Mesodermal cell (in vitro differentiated cells): ENCODE data around the gene FLNC.

Source experiments
- H3K27ac ChIP-seq: 2 replicates; pipeline ENCODE4 v1.7.0; 2013; ENCODE audit warnings: mild to moderate bottlenecking, low read depth, low read length, moderate library complexity; ENCODE audit not compliant: severe bottlenecking
- H3K36me3 ChIP-seq: 2 replicates; pipeline ENCODE4 v1.7.1; 2013; ENCODE audit warnings: mild to moderate bottlenecking, low read length, moderate library complexity; ENCODE audit not compliant: control insufficient read depth, insufficient read depth
- H3K4me1 ChIP-seq: one replicate; pipeline ENCODE4 v1.7.1; 2013; ENCODE audit warnings: mild to moderate bottlenecking, low read length; ENCODE audit not compliant: insufficient read depth, control insufficient read depth, poor library complexity, severe bottlenecking
- H3K4me3 ChIP-seq: 2 replicates; pipeline ENCODE4 v1.7.0; 2013; ENCODE audit warnings: low read length, control low read depth, mild to moderate bottlenecking; ENCODE audit not compliant: insufficient read depth, poor library complexity, severe bottlenecking; ENCODE audit errors: extremely low read depth
- H3K9me3 ChIP-seq: 2 replicates; pipeline ENCODE4 v1.7.1; 2013; ENCODE audit warnings: mild to moderate bottlenecking, low read length, moderate library complexity; ENCODE audit not compliant: control insufficient read depth
- WGBS, 2 experiments: methylation state at CpG; one replicate each; pipeline ENCODE4 v1.1.5; 2013; ENCODE audit warnings: missing lambda C conversion rate in 2 of 2; ENCODE audit not compliant: insufficient coverage in 2 of 2; 5-methylcytosine and 5-hydroxymethylcytosine counted together

Gene FLNC

DNA sequence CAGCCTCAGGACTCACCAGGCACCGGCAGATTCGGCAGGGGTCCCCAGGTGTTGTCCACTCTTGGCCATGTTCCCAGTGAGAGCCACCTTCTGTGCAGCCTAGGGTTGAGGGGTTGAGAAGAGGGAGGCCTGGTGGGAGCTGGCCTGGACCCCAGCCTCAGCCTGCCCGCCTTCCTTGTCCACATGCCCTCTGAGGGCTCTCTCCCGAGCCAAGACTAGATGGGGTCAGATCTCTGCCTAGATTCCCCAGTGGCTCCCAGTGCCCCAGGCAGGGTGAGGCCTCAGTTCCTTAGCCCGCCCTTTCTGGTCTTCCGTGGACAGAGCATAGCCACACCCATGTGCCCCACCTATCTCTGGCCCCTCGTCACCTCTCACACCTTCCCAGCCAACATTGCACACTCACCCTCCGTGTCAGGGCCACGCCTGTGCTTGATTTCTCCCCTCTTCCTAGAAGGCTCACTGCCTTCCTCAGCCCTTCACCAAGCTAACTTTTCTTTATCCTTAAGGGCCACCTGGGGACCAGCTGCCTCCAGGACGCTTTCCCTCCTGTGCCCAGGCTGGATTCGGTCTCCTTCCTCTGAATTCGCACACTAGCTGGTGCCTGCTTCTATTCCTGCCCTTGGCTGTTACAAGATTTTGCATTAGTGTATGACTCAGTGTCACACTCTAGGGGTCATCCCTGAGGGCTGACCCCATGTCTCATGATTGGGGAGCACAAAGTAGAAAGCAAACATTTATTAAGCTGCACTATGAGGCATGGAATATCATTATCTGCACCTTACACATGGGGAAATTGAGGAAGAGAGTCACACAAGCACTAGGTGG lies 72.8 kb downstream of the FLNC start:
- Histone ChIP-seq H3K36me3 (peaks cover 68% of the 10 kb centered on the region), H3K4me1 (no peaks in the 10 kb centered on the region)

GRCh38 chr7:128903621-128904361 lies 73.6 kb downstream of the FLNC start:
- WGBS, 2 experiments = 89 to 91% methylated on average over 10 to 13 of the region's 14 CpGs
- no peak overlapping the region for H3K4me3 ChIP-seq
- no peak overlapping the region for H3K27ac ChIP-seq
- H3K36me3 ChIP-seq = peaks cover 68% of the 10 kb centered on the region
- peaks cover 3% of the 10 kb centered on the region for H3K4me1 ChIP-seq
- H3K9me3 ChIP-seq = peaks cover 13% of the 10 kb centered on the region

More for the DNA sequence above, 72.8 kb downstream of the FLNC start:
- 91 to 95% methylated on average over 12 of the region's 12 CpGs for WGBS, 2 experiments
- H3K9me3 ChIP-seq = peaks cover 13% of the 10 kb centered on the region
- no peak overlapping the region for H3K4me3 ChIP-seq
- H3K27ac ChIP-seq = no peak overlapping the region

DNA sequence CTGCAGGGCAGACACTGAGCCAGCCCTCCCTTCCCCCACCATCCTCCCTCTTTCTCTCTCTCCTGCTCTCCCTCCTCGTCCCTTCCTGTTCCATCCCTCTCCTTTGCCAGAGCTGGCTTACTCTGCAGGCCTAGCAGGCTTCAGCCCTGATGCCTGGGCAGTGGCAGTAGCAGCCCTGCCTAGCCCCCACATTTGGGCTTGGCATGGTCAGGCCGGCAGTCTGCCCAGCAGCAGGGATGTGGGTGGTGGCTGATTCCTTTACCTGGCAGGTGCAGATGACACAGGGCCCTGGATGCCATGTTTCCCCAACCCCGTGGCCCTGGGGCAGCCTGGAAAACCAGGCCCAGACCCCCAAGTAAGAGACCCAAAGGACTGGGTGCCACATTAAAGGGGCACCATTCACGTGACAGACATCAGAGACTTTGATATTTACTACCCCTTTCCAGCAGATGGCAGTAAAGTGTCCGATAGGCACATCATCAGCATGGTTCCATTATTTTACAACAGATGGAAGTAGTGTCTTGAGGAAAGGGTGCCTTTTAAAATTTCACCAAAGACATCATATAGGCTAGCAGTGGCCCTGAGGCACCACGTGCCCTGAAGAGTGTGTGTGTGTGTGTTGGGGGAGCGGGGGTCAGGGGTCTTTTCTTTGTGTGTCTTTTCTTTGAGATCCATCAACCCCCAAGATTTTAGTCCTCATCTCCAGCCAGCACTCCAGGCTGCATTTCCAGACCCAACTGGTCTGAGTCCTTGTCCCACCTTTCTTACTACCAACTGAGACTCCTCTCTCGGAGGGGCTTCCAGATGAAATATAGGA lies 74.4 kb downstream of the FLNC start:
- H3K27ac ChIP-seq = no peak overlapping the region
- peaks cover 64% of the 10 kb centered on the region for H3K36me3 ChIP-seq
- peaks cover 10% of the 10 kb centered on the region for H3K4me1 ChIP-seq
- WGBS, 2 experiments = 61 to 70% methylated on average over 4 of the region's 8 CpGs
- H3K9me3 ChIP-seq = peaks cover 7% of the 10 kb centered on the region
- H3K4me3 ChIP-seq = no peak overlapping the region

DNA sequence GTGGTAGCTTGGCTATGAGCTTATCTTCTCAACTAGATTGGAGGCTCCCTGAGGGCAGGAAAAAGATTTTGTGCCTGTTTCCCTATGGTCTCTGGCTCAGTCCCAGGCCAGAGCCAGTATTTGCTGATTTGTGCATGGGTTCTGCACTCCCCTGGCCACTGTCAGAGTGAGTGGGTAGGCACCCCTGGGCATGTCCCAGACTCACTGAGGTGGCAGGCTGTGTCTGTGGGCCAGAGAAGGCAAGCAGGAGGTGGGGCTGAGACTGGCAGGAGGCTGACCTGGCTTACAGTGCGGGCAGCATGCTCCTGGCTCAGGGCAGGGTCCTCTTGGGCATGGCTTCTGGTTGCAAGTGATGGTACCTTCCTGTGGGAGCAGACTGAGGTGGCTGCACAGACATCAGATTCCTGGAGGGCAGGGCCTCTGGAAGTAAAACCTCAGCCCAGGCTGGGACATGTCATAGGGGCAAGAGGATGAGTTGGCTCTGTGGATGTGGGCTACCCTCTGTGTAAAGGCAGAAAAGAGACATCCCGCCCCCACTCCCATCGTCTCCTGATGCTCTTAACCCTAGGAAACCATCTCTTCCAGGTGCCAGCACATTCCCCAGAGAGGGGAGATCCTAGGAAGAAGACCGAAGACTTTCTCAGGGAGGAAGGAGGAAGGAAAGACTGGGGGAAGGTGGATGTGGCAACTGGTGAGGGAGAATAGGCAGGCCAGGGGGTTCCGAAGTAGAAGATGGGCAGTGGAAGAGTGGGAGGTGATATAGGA lies 76.0 kb downstream of the FLNC start:
- Histone ChIP-seq H3K4me1 (peaks cover 13% of the 10 kb centered on the region), H3K4me3 (no peak overlapping the region), H3K36me3 (peaks cover 49% of the 10 kb centered on the region), H3K27ac (no peak overlapping the region), H3K9me3 (no peaks in the 10 kb centered on the region)
- WGBS, 2 experiments = 86 to 100% methylated on average over 1 to 3 of the region's 5 CpGs

DNA sequence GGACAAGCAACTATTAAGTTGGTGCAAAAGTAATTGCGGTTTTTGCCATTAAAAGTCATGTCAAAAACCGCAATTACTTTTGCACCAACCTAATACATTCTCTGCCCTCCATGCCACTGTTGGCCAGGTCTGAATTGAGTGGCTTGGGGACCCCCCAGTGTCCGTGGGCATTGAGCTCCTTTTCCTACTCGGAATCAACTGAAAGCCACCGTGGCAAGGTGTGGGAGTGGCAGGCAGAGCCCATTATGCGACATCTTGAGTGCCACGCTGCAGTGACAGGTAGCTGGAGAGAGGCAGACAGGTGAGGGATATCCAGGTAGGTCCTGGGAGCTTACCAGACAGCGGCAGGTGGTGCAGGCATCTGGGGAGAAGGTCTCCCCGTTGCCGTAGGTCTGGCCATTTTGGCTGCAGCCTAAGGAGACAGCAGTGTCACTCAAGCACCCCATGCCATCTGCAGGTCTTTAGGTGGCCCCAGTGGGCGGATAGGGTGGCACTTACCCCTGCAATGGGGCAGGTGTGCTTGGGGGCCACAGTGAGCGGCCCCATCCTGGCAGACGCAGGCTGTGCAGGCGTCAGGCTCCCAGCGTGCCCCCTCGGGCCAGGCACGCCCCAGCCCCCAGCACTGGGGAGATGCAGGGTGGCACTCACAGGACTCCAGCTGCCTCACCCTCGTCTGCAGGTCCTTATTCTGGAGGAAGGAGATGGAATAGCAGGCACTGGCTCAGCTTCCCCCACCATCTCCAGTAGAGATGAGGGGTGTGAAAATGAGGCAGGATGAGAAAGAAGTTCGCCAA lies 76.8 kb downstream of the FLNC start:
- WGBS, 2 experiments = 96 to 97% methylated on average over 14 to 17 of the region's 19 CpGs
- H3K4me3 ChIP-seq = no peak overlapping the region
- H3K36me3 ChIP-seq = peaks cover 43% of the 10 kb centered on the region
- peaks cover 19% of the 10 kb centered on the region for H3K4me1 ChIP-seq
- no peaks in the 10 kb centered on the region for H3K9me3 ChIP-seq
- H3K27ac ChIP-seq = no peak overlapping the region
